ENCODE measurements around the gene MAGI1. TPM values are rescaled to one million over a fixed set of nuclear protein-coding genes. Genes with fewer than 3 reads are reported as not detected.
"Not testable (repeated sequence)": the region's sequence is repeated elsewhere in the genome, so short reads cannot be mapped to it uniquely, and the experiment has no call there.

The MAGI1 gene
- total RNA-seq, 1 donor from 2014 or later, result 37.5 TPM

- DNase-seq; ATAC-seq; intact Hi-C loops (cut with micrococcal nuclease): not testable (repeated sequence)
Observed at GRCh38 chr3:66046321-66046720, 7.6 kb upstream of the MAGI1 start.

GRCh38 chr3:66041828-66042227, 3.1 kb upstream of the MAGI1 start:
- intact Hi-C loops (cut with micrococcal nuclease), result no loop called here
- ATAC-seq (no peak), DNase-seq (no peak)

- ATAC-seq, result no peak
- intact Hi-C loops (cut with micrococcal nuclease), result no loop called here
- DNase-seq, result no peak
Observed at GRCh38 chr3:66041116-66041515, 2.4 kb upstream of the MAGI1 start.

- ATAC-seq (peak; percentile 30), DNase-seq (peak; percentile 71)
- intact Hi-C loops (cut with micrococcal nuclease), result no loop called here
Observed at GRCh38 chr3:66039590-66039887, 821 bp upstream of the MAGI1 start.

DNA sequence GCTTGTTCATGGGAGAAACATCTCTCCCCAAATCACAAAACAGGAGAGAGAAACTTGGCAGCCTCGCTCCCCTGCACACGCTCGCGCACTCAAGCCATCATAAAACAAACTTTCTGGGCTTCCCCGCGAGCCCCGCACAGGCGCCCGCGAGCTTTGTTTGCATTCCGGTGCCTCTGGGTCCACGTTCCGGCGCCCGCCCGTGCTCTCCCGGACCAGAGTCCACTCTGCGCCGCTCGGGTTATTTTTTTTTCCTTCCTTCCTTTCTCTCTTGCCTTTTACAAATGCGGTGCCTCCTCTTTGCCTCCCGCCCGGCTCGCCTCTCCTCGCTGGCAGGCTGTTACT, 363 bp downstream of the MAGI1 start:
- DNase-seq (no peak), ATAC-seq (peak; percentile 42)

GRCh38 chr3:66037986-66038369, 740 bp downstream of the MAGI1 start:
- peak; percentile 4 for ATAC-seq
- peak; percentile 36 for DNase-seq
- intact Hi-C loops (cut with micrococcal nuclease), result no loop called here

More for the DNA sequence above, 363 bp downstream of the MAGI1 start:
- intact Hi-C loops (cut with micrococcal nuclease), result no loop called here

- DNase-seq, result peak; percentile 55
- intact Hi-C loops (cut with micrococcal nuclease), result no loop called here
- peak; percentile 55 for ATAC-seq
Observed at GRCh38 chr3:66037330-66037985, 1.3 kb downstream of the MAGI1 start.

GRCh38 chr3:66036586-66037148, 2.1 kb downstream of the MAGI1 start:
- ATAC-seq, result no peak
- no peak for DNase-seq
- intact Hi-C loops (cut with micrococcal nuclease), result no loop called here

- intact Hi-C loops (cut with micrococcal nuclease), result no loop called here
- ATAC-seq (no peak), DNase-seq (no peak)
Observed at GRCh38 chr3:66035763-66036477, 2.8 kb downstream of the MAGI1 start.

DNA sequence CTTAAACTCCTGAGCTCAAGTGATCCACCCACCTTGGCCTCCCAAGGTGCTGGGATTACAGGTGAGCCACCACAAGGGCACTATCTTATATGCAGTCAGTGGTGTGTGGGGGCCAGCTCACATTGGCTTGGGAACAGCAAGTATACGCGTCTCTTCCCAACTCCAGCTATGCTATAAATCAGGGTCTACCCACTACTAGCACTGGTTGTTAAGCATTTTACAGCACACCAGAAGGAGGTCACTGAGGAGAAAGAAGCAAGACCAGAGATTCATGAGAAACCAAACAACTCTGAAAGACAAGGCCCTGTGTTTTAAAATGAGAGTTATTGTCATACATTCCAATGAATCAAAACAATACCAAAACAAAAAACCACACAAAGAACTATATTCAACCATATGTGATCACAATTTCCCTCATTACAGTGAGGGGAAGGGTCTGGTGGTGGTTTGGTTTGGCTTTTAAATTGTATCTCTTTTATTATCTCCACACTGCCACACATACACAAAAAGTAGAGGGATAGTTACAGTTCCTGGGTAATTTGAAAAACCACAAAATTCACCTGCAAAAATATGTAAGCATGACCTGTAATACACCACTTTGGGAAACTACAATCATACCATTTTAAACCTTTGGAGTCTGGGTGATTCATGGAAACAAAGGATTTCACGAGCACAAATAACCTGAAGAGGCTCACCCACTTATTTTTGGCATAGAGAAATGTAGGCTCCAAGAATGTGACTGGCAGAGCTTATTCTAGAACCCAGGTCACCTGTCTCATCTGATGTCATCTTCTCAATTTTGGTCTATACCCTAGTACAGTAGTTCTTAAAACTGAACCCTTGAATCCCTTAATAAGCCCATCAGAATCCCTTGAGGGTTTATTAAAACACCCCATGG, 5.2 kb downstream of the MAGI1 start:
- intact Hi-C loops (cut with micrococcal nuclease), result no loop called here
- ATAC-seq (no peak), DNase-seq (no peak)

GRCh38 chr3:66031102-66031698, 7.5 kb downstream of the MAGI1 start:
- DNase-seq (no peak), ATAC-seq (peak; percentile 59)
- intact Hi-C loops (cut with micrococcal nuclease), result no loop called here

GRCh38 chr3:66029443-66029842, 9.3 kb downstream of the MAGI1 start:
- ATAC-seq, result peak; percentile 7
- no peak for DNase-seq
- intact Hi-C loops (cut with micrococcal nuclease), result no loop called here

- DNase-seq, result no peak
- intact Hi-C loops (cut with micrococcal nuclease), result no loop called here
- ATAC-seq, result no peak
Observed at GRCh38 chr3:66029014-66029413, 9.7 kb downstream of the MAGI1 start.

DNA sequence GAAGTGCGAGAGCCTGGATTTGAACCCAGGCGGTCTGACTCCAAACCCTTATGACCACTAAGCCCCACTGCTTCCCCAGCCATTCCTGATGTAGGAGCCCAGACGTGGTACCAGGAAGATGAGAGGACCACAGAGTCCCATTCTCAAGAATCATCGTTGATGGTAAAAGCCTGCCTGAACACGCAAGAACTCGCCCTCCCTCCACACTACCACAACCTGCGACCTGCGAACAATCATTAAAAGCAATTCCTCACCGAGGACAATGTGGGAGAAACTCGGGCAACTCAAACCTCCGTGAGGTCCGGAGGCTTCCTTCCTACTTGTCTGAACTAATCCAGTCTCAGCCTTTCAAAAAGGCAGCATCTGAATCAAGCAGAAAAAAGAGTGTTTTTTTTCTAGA, 10.3 kb downstream of the MAGI1 start:
- ATAC-seq, result no peak
- intact Hi-C loops (cut with micrococcal nuclease), result no loop called here
- no peak for DNase-seq

DNA sequence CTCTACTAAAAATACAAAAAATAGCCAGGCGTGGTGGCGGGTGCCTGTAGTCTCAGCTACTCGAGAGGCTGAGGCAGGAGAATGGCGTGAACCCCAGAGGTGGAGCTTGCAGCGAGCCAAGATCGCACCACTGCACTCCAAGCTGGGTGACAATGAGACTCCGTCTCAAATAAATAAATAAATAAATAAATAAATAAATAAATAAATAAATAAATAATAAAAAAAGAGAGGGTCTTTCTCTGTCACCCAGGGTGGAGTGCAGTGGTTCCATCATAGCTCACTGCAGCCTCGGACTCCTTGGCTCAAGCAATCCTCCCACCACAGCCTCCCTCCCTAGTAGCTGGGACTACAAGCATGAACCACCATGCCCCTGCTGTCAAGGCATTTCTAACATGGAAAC, 11.6 kb downstream of the MAGI1 start:
- ATAC-seq; intact Hi-C loops (cut with micrococcal nuclease); DNase-seq: not testable (repeated sequence)

GRCh38 chr3:66023738-66024385, 14.9 kb downstream of the MAGI1 start:
- no peak for DNase-seq
- no peak for ATAC-seq
- intact Hi-C loops (cut with micrococcal nuclease), result no loop called here

DNA sequence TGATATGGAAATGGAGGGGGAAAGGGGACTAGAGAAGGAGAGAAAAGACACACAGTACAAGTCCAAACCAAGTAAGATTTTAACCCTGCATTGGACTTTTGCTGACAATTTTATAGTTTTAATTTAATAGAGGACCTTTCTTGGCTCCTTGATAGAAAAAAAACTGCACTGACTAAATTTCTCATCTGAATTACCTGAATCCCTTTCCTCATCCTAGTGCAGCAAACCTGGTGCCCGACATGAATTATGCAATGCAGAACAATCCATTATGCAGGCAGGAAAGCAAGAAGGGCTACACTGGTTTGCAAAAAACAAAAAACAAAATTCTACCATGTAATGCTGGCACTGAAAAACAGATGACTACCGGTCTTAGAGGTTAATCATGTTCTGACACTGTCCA, 15.5 kb downstream of the MAGI1 start:
- no peak for DNase-seq
- intact Hi-C loops (cut with micrococcal nuclease), result no loop called here
- no peak for ATAC-seq

- DNase-seq (no peak), ATAC-seq (peak; percentile 11)
- intact Hi-C loops (cut with micrococcal nuclease), result no loop called here
Observed at GRCh38 chr3:66021731-66022131, 17.0 kb downstream of the MAGI1 start.

GRCh38 chr3:66019896-66020295, 18.8 kb downstream of the MAGI1 start:
- intact Hi-C loops (cut with micrococcal nuclease), result no loop called here
- ATAC-seq (peak; percentile 82), DNase-seq (peak; percentile 34)

Data from left ventricle myocardium superior (tissue), 1 donor.